ENCODE measurements around the gene ZBTB16. TPM values are rescaled to one million over a fixed set of nuclear protein-coding genes. Genes with fewer than 3 reads are reported as not detected.

Gene ZBTB16
- total RNA-seq, 1 experiment from 2014 or later: not detected

GRCh38 chr11:114156782-114157181, 97.3 kb downstream of the ZBTB16 start:
- no peaks in the 10 kb centered on the region for H3K27me3 ChIP-seq
- 0 out of 2 replicates have a peak, but pooled peaks cover 3% of the 10 kb centered on the region for H3K4me1 ChIP-seq
- DNase-seq: no peak
- no peaks in the 10 kb centered on the region for H3K9me3 ChIP-seq (replicated peaks)
- no peak overlapping the region for H3K27ac ChIP-seq
- no peaks in the 10 kb centered on the region for H3K36me3 ChIP-seq
- H3K4me3 ChIP-seq: no peak overlapping the region

- H3K36me3 ChIP-seq: no peaks in the 10 kb centered on the region
- 0 out of 2 replicates have a peak, but pooled peaks cover 3% of the 10 kb centered on the region for H3K4me1 ChIP-seq
- DNase-seq: no peak
- H3K27ac ChIP-seq: no peak overlapping the region
- H3K9me3 ChIP-seq (replicated peaks): no peaks in the 10 kb centered on the region
- no peaks in the 10 kb centered on the region for H3K27me3 ChIP-seq
- H3K4me3 ChIP-seq: no peak overlapping the region
Observed at GRCh38 chr11:114157476-114158050, 98.1 kb downstream of the ZBTB16 start.

GRCh38 chr11:114158421-114158820, 98.9 kb downstream of the ZBTB16 start:
- Histone ChIP-seq H3K4me1 (peaks cover 6% of the 10 kb centered on the region; the same call in 1 of the 2 replicates), H3K4me3 (no peak overlapping the region), H3K27ac (no peak overlapping the region), H3K36me3 (no peaks in the 10 kb centered on the region), H3K9me3 (replicated peaks) (no peaks in the 10 kb centered on the region), H3K27me3 (no peaks in the 10 kb centered on the region)
- DNase-seq: no peak

GRCh38 chr11:114158886-114159285, 99.4 kb downstream of the ZBTB16 start:
- Histone ChIP-seq H3K27ac (no peak overlapping the region), H3K36me3 (no peaks in the 10 kb centered on the region), H3K27me3 (no peaks in the 10 kb centered on the region), H3K9me3 (replicated peaks) (no peaks in the 10 kb centered on the region), H3K4me3 (no peak overlapping the region), H3K4me1 (peaks cover 10% of the 10 kb centered on the region; the same call in 1 of the 2 replicates)
- DNase-seq: no peak

- Histone ChIP-seq H3K4me3 (no peak overlapping the region), H3K27me3 (no peaks in the 10 kb centered on the region), H3K9me3 (replicated peaks) (no peaks in the 10 kb centered on the region), H3K27ac (no peak overlapping the region), H3K36me3 (no peaks in the 10 kb centered on the region), H3K4me1 (peaks cover 10% of the 10 kb centered on the region; the same call in 1 of the 2 replicates)
- DNase-seq: no peak
Observed at GRCh38 chr11:114159320-114159719, 99.8 kb downstream of the ZBTB16 start.

GRCh38 chr11:114159802-114160632, 100.5 kb downstream of the ZBTB16 start:
- peak; percentile 91 to 95 for DNase-seq
- Histone ChIP-seq H3K27me3 (no peaks in the 10 kb centered on the region), H3K4me1 (peaks cover 10% of the 10 kb centered on the region; the same call in 1 of the 2 replicates), H3K9me3 (replicated peaks) (no peaks in the 10 kb centered on the region), H3K36me3 (no peaks in the 10 kb centered on the region), H3K27ac (no peak overlapping the region), H3K4me3 (no peak overlapping the region)

GRCh38 chr11:114160894-114161293, 101.4 kb downstream of the ZBTB16 start:
- H3K27me3 ChIP-seq: no peaks in the 10 kb centered on the region
- no peaks in the 10 kb centered on the region for H3K36me3 ChIP-seq
- peaks cover 10% of the 10 kb centered on the region; the same call in 1 of the 2 replicates for H3K4me1 ChIP-seq
- DNase-seq: peak in 1 of 2 experiments; percentile 4
- no peak overlapping the region for H3K27ac ChIP-seq
- no peak overlapping the region for H3K4me3 ChIP-seq
- H3K9me3 ChIP-seq (replicated peaks): no peaks in the 10 kb centered on the region

- H3K27ac ChIP-seq: no peak overlapping the region
- no peaks in the 10 kb centered on the region for H3K36me3 ChIP-seq
- H3K9me3 ChIP-seq (replicated peaks): no peaks in the 10 kb centered on the region
- no peak for DNase-seq
- H3K4me3 ChIP-seq: no peak overlapping the region
- no peaks in the 10 kb centered on the region for H3K27me3 ChIP-seq
- peaks cover 12% of the 10 kb centered on the region; the same call in 1 of the 2 replicates for H3K4me1 ChIP-seq
Observed at GRCh38 chr11:114161486-114162250, 102.2 kb downstream of the ZBTB16 start.

GRCh38 chr11:114162719-114163123, 103.2 kb downstream of the ZBTB16 start:
- no peaks in the 10 kb centered on the region for H3K9me3 ChIP-seq (replicated peaks)
- DNase-seq: peak; percentile 61 to 66
- H3K36me3 ChIP-seq: no peaks in the 10 kb centered on the region
- H3K27me3 ChIP-seq: no peaks in the 10 kb centered on the region
- H3K4me3 ChIP-seq: no peak overlapping the region
- no peak overlapping the region for H3K27ac ChIP-seq
- H3K4me1 ChIP-seq: peaks cover 14% of the 10 kb centered on the region; the same call in 1 of the 2 replicates

- H3K4me1 ChIP-seq: peaks cover 14% of the 10 kb centered on the region; the same call in 1 of the 2 replicates
- H3K27ac ChIP-seq: no peak overlapping the region
- H3K36me3 ChIP-seq: no peaks in the 10 kb centered on the region
- no peak for DNase-seq
- H3K4me3 ChIP-seq: no peak overlapping the region
- H3K27me3 ChIP-seq: no peaks in the 10 kb centered on the region
- H3K9me3 ChIP-seq (replicated peaks): no peaks in the 10 kb centered on the region
Observed at GRCh38 chr11:114163229-114163631, 103.7 kb downstream of the ZBTB16 start.

- H3K27ac ChIP-seq: no peak overlapping the region
- no peaks in the 10 kb centered on the region for H3K27me3 ChIP-seq
Observed at GRCh38 chr11:114163830-114164401, 104.4 kb downstream of the ZBTB16 start.

GRCh38 chr11:114164546-114164945, 105.0 kb downstream of the ZBTB16 start:
- Histone ChIP-seq H3K9me3 (replicated peaks) (no peaks in the 10 kb centered on the region), H3K27ac (no peak overlapping the region), H3K4me3 (no peak overlapping the region), H3K36me3 (no peaks in the 10 kb centered on the region), H3K4me1 (peaks cover 14% of the 10 kb centered on the region; the same call in 1 of the 2 replicates), H3K27me3 (no peaks in the 10 kb centered on the region)
- DNase-seq: no peak

More at GRCh38 chr11:114163830-114164401, 104.4 kb downstream of the ZBTB16 start:
- Histone ChIP-seq H3K4me3 (no peak overlapping the region), H3K4me1 (peaks cover 14% of the 10 kb centered on the region; the same call in 1 of the 2 replicates), H3K9me3 (replicated peaks) (no peaks in the 10 kb centered on the region), H3K36me3 (no peaks in the 10 kb centered on the region)
- no peak for DNase-seq

- H3K4me1 ChIP-seq: peaks cover 11% of the 10 kb centered on the region; the same call in 1 of the 2 replicates
- H3K27me3 ChIP-seq: no peaks in the 10 kb centered on the region
Observed at GRCh38 chr11:114165326-114166230, 106.1 kb downstream of the ZBTB16 start.

More at GRCh38 chr11:114165326-114166230, 106.1 kb downstream of the ZBTB16 start:
- H3K27ac ChIP-seq: no peak overlapping the region
- DNase-seq: no peak
- H3K9me3 ChIP-seq (replicated peaks): no peaks in the 10 kb centered on the region
- no peaks in the 10 kb centered on the region for H3K36me3 ChIP-seq
- H3K4me3 ChIP-seq: no peak overlapping the region

Data from SJCRH30 (cell line).